A204.1 (cell line): ENCODE results near the gene IGF2BP3.

Experiments
- FAIRE-seq: peaks from 2 replicates; lab custom pipeline; 2012; peaks lifted over from hg19 to GRCh38; lab: Jason Lieb, UNC

IGF2BP3 gene

DNA sequence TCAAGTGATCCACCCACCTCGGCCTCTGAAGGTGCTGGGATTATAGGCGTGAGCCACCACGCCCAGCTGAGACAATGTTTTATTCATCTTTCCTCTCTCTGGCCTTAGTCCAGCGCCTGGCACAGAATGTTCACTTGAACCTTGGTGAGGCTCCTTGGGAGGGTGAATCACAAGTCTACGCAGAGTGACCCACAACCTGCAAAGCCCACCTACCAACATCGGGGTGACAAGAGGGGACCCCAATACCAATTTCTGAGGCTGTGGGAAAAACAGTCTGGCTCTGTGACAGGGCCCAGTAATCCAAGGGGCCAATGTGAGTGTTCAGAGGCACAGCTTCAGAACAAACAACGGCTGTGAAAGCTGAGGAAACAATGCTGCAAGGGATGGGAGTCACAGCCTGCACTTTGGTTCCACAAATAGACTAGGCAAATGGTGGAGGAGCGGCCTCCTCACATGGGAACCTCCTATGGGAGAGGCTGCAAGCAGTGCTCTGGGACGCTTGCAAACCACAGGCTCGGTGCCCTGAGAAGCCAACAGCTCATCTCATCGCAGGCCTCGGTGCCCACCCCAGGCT, 176.7 kb downstream of the IGF2BP3 start:
- FAIRE-seq: no peak

DNA sequence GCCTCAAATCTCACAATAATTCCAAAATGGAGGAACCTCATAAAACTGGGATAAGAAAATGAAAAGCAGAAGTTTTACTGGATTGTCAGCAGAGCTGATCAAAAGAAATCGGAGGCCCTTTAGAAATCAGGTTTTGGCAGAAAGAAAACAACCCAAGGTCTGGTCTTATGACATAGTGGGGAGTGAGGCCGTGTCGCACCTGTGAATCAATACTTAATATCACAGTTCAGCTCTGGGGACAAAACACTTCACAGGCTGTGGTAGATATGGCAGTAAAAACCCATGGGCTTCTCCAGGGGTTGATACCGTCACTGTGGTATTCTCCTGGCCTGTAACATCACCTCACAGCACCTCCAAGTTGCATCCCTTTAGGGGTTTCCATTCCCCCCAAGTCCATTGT, 177.7 kb downstream of the IGF2BP3 start:
- no peak for FAIRE-seq

DNA sequence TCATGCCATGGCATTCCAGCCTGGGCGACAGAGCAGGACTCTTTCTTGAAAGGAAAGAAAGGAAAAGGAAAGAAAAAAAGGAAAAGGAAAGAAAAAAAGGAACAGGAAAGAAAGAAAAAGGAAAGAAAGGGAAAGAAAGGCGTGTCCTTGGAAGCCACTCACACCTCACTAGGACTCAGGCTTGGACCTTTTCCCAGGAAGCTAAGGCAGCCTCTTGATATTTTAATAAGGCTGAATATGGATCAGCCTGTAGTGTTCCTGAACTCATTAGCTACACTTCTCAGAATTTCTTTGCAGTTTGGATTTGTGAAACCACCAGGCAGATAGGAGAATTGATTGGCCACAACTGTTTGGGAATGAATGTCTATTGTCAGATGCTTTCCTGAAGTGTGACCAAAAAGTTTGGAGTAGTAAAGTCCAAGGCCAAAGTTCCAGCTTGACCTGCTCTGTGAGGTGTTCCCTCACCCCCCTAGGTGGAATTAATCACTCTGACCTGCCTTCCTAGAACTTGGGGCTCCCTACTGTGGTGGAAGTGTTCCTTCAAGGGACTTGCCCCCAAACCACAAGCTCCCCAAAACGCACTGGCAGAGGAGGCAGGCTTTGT, 178.2 kb downstream of the IGF2BP3 start:
- no peak for FAIRE-seq

DNA sequence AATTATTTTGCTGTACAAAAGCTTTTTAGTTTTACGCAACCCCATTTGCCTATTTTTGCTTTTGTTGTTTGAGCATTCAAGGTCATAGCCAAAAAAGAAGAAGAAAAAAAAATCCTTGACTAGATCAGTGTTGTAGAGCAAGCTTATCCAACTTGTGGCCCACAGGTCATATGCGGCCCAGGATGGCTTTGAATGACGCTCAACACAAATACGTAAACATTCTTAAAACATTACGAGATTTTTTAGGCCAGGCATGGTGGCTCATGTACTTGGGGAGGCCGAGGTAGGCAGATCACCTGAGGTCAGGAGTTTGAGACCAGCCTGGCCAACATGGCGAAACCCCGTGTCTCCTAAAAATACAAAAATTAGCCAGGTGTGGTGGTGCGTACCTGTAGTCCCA, 179.3 kb downstream of the IGF2BP3 start:
- FAIRE-seq: no peak

DNA sequence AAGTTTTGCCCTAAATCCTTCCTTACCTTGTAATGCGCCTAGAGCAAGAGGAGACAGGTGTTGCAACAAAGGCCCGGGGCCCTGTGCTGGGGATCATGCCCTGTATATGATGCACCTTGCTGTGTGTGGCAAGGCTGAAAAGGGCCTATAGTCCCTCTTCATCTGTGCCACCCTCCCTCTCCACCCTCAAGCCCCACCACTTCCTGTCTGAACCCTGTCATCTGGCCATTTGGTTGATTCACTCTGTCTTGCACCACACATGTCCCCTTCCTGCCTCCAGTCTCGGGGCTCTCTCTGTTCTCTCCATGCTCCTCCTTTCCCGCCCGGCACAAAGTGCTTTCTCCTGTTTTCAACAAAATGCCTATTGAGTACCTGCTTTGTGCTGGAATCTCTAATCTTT, 182.7 kb downstream of the IGF2BP3 start:
- no peak for FAIRE-seq

DNA sequence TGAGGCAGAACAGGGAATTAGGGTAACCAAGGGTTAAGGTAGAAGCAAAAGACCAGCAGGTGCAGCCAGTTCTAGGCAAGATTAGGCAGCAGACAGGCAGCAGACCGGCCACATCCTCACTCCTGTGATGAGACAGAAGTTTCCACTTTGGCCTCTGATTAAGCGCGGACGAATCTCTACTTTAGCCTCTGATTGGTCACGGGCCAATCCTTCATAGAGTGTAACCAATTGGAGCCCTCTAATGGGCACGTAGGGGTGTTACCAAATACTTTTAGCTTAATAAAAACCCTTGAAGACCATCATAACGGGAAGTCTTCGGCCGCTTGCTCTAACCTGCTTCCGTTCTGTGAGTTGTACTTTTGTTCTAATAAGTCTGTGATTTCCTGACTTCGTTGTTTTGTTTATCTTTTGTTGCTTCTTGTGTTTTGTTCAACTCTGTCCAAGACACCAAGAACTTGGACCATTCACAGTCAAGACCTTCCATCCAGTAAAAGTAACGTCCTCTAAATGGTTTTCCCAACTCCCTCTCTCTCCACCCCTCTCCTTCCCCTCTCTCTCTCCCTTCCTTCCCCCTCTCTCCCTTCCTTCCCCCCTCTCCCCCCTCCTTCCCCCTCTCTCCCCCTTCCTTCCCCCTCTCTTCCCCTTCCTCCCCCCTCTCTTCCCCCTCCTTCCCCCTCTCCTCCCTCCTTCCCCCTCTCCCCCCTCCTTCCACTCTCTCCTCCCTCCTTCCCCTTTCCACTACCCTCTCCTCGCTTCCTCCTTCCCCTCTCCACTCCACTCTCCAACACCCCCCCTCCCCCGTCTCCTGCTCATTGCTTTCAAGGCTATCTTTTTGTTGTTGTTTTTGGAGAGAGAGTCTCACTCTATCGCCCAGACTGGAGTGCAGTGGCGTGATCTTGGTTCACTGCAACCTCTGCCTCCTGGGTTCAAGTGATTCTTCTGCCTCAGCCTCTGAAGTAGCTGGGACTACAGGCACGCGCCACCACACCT, 184.3 kb downstream of the IGF2BP3 start:
- no peak for FAIRE-seq

DNA sequence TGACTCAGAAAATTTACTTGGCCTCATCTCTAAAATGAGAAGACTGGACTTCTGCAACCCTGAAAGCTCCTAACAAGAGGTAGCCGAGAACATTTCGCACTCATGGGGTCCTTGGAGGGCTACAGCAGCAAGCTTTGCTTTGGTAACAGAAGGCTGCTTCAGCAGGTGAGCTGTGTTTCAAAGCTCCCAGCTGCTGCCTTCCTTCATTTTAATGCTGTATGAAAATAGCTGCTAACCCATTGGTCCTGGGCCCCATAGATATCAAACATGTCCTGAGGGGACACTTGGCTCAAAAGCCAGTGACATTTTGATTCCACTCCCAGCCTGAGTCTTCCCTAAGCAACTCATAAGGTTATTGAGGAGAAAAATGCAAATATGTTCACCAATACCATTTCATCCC, 185.4 kb downstream of the IGF2BP3 start:
- no peak for FAIRE-seq

DNA sequence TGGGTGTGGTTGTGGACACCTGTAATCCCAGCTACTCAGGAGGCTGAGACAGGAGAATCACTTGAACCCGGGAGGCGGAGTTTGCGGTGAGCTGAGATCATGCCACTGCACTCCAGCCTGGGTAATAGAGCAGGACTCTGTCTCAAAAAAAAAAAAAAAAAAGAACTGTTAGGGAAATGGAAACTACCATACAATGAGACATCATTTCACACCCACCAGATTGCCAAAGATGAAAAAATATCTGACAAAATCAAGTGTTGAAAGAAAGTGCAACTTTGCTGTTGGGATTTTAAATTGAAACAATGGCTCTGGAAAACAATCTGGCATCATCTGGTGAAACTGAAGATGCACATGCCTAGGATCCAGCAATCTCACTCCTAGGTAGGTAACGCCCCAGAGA, 187.2 kb downstream of the IGF2BP3 start:
- no peak for FAIRE-seq

DNA sequence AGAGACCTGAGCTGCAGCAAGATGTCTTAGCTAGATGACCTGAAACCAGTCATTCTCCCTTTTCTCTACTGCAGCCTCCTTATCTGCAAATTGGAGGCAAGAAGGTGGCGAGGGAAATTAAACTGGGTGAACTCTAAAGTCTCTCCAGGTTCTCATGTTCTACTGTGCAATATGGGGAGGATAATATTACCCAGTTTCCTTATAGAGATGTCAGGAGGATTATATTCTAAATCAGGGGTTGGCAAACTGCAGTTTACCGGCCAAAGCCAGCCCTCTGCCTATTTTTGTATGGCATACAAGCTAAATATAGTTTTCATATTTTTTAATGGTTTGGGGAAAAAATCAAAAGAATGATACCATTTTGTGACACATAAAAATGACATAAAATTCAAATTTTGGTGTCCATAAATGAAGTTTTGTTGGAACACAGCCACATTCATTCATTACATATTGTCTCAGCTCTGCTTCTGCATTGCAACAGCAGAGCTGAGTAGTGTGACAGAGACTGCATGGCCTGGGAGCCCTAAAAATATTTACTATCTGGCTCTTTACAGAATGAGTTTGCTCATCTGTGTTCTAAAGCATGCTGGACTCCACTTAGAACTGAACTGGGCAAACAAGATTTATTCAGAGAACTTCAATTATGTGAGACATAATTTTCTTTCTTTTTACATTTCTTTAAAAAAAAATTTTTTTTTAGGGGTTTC, 190.3 kb downstream of the IGF2BP3 start:
- FAIRE-seq: no peak

DNA sequence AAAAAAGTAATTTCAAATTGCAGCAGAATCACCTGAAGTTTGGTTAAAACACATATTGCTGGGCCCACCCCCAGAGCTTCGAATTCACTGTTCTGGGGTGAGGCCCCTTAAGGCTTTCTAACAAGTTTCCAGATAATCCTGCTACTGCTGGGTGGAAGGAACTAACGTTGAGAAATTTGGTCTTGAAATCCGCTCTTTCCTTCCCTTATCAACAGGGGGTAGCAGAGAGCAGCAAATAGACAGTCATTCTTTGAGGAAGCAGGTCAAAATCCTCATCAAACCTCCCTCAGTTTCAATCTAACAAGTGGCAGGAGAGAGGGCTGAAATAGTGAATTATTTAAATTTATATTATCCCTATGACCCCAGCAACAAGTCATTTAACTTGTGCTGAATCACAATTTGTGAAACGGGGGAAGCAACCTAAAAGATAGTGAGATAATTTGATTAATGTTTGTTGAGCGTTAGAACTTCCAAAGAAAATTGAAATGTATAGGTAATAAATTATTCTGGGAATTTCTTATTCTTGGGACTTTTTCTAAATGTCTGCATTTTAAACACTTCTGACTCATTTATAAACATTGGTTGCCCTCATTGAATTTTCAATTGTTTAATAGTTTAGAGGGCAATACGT, 192.8 kb downstream of the IGF2BP3 start:
- FAIRE-seq: peak; percentile 87

DNA sequence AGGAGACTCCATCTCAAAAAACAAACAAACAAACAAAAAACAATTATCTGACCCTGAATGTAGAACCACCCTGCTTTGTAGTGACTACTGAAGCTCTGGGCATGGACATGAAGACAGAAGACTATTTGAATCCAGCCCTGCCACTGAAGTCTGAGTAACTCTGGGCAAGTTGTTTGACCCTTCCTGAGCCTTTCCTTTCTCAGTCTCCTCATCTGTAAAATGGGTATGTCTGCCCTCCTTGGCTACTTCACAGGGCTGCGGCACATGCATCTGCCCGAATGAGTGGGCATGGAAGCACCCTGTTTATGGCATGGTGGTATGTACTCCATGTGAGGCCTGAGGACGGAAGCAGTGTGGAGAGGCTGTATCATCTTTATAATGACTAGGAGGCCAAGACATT, 193.3 kb downstream of the IGF2BP3 start:
- no peak for FAIRE-seq

DNA sequence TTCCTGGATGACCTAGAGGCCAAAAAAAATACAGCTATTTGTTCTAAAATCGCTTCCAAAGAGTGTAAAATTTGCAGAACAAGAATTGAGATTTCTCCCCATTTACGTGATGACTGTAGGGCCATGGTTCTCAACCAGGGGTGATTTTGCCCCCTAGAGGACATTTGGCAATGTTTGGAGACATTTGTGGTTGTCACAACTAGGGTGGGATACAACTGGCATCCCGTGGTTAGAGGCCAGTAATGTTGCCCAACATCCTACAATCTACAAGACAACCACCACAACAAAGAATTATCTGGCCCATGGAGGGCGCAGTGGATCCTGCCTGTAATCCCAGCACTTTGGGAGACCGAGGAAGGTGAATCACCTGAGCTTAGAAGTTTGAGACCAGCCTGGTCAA, 193.9 kb downstream of the IGF2BP3 start:
- no peak for FAIRE-seq

DNA sequence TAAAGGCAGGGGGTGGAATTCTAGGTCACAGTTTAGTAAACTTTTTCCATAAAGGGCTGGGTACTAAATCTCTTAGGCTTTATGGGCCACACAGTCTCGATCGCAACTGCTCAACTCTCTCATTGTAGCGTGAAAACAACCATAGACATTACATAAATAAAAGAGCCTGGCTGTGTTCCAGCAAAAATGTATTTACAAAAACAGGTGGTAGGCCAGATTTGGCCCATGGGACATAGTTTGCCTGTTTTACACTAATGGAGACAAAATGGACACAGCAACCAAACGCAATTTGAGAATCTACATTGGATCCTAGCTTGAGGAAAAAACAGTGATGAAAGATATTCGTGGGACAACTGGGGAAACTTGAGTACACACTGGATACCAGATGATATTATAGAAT, 194.4 kb downstream of the IGF2BP3 start:
- no peak for FAIRE-seq

DNA sequence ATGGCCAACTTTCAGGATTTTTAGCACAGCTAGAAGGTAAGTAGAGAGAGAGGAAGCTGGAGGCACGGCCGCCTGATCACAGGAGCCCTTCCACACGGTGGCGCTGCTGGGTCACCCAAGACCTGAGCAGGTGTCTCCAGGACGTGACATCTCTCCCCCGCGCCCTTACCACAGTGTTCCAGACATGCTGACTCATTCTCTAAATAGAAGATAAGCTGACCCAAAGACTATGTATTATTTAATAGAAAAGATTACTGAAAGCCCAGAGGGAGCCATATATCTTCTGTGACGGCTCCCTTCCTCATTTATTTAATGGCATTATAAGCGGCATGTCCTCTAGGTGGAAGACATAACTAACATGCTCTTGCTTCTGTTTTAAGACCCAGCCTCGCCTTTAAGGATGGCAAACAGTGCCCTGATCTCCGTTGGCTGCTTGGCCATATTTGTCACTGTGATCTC, 197.1 kb downstream of the IGF2BP3 start:
- FAIRE-seq: no peak

DNA sequence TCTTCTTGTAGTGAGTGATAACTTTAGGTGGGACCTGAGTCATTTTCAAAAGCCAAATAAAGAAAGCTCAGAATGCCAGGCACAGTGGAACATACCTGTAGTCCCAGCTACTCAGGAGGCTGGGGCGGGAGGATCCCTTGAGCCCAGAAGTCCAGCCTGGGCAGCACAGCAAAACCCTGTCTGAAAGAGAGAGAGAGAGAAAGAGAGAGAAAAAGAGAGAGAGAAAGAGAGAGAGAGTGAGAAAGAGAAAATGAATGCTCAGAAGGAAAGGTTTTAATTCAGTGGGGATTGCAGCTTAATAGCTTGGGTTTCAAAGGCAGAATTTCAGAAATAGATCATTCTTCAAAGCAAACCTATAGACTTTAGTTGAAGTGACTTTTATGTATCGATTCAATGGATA, 198.0 kb downstream of the IGF2BP3 start:
- no peak for FAIRE-seq

DNA sequence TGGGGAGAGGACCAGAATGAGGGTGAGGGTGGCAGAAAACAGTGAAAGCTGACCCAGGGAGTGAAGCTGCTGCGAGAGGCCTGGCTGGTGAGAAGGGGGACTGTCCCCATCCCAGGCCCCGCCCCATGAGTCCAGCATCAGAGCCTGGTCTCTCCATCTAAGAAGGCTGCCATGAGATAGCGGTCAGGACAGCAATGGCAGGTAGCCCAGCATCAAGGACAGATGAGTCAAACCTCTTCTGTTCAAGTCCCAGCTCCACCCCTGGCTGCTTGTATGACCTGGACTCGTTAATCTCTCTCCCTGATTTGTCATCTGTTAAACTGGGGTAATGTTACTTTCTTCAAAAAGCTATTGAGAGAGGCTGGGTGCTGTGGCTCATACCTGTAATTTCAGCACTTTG, 201.5 kb downstream of the IGF2BP3 start:
- no peak for FAIRE-seq

DNA sequence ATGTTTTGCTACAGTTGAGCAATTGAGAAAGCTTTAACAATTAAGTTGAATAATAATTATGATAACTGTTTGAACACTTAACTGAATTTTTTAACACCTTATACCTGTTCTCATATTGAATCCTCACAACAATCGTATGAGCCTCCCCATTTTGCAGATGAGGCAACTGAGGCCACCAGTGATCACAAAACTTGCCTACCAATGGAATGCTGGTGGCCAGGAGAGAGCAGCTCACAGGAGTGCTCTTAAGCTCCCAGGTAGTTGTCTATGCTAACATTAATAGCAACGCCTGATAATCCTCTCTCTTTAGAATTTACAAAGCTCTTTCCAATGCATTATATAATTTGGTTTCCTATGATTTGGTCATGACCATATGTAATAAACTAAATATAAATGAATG, 202.1 kb downstream of the IGF2BP3 start:
- no peak for FAIRE-seq

DNA sequence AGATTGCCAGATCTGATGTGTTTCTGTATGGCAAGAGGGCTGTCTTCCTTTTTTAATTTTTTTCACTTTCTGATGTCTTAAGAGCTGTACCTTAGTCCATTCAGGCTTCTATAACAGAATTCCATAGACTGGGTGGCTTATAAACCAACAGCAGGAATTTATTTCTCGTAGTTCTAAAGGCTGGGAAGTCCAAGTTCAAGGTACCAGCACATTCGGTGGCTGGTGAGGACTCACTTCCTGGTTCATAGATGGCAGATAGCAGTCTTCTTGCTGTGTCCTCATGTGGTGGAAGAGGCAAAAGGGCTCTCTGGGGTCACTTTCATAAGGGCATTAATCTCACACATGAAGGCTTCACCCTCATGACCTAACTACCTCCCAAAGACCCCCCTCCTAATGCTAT, 202.9 kb downstream of the IGF2BP3 start:
- no peak for FAIRE-seq

DNA sequence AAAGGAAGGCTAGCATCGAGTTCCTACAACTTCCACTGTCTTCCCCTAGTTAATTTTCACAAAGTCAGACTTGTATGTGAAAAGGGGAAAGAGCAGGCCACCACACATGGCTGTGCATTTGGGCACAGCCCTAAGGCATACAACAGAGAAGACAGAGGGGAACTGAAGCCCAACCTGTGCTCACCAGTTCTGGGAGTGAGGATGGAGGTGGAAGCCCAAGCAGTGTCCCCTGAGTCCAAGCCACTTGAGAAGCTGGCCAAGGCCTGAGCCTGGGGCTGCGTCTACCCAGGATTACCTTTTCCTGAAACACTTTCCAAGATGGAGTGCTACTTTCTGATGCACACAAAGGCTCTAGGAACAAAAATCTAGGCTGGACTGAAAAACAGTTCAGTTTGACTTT, 203.4 kb downstream of the IGF2BP3 start:
- FAIRE-seq: no peak

DNA sequence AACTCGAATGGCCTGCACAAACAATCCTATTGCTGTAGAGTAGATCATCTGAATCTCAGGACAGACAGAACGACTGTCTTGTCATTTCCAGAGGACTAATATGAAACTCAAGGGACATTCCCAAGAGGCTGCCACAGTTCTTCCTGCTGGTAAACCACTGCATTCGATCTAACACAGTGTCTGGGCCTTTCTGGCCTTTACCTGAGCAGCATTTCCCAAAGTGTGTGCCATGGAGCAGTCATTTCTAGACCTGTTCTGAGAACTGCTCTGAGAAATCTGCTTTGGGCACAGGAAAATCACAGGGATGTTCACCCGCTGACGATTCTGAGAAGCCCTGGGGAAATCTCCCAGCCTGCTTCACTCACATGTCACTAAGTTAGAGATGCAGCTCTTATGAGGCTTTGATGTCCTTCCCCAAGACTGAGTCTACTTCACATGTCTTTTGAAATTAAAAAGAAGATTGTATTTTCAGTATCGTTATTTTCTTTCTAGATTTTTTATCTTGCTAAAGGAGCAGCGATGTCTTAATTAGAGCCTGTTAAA, 205.3 kb downstream of the IGF2BP3 start:
- no peak for FAIRE-seq

DNA sequence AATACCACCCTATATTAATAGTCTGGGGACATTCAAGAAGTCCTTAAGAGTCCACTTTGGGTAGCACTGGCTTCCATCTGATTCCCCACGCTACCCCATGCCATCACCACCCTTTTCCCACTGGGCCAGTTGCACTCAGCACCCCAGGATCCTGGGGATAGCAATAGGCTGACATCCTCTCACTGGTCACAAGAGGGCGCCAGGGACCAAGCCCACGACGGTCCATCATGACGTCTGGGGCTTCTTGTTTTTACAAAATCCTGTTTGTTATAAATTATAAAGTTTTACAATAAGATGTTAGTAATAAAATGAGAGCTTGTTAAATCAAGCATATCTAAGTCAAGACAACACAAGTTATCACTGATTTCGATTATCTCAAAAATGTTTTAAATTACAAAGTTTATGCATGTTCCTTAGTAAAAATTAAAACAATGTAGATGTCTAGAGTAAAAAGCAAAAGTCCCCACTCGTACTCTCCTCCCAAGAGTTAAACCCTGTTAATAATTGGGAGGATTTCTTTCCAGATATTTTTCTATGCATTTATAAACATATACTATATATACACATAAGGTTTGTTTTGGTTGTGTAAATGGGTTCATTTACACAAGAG, 208.3 kb downstream of the IGF2BP3 start:
- peak; percentile 76 for FAIRE-seq

DNA sequence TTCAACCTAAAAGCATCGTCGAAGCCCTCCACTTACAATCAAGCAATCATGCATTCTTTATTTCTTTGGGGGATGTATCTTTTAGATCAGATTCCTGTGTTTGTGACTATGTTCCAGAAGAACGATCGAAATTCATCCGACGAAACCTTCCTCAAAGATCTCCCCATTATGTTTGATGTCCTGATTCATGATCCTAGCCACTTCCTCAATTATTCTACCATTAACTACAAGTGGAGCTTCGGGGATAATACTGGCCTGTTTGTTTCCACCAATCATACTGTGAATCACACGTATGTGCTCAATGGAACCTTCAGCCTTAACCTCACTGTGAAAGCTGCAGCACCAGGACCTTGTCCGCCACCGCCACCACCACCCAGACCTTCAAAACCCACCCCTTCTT, 209.9 kb downstream of the IGF2BP3 start:
- FAIRE-seq: no peak
